ENCODE measurements around the gene MAP3K15.

- no peak for TF ChIP-seq CTCF (IDR thresholded peaks at IDR 0.05)
- TF ChIP-seq EZH2 (IDR thresholded peaks at IDR 0.05) = no peak
- TF ChIP-seq EZH2phosphoT487 (IDR thresholded peaks at IDR 0.05) = no peak
Observed at GRCh38 chrX:19373351-19373891, 141.9 kb downstream of the MAP3K15 start.
